Mesendoderm (in vitro differentiated cells): ENCODE data around the gene ALDH7A1.

Experiments used
- DNase-seq: peaks from one replicate; pipeline ENCODE4 v3.0.0; 2013
- H2AK5ac ChIP-seq: 2 replicates; pipeline ENCODE4 v1.6.1; 2013; ENCODE audit warnings: low read length, inconsistent platforms
- H2BK120ac ChIP-seq: 2 replicates; pipeline ENCODE4 v1.6.1; 2013; ENCODE audit warnings: low read depth, mild to moderate bottlenecking, low read length, moderate library complexity, mixed read lengths
- H2BK15ac ChIP-seq: replicated peaks from 2 replicates; pipeline ENCODE4 v1.6.1; 2013; ENCODE audit warnings: low read depth, mild to moderate bottlenecking, moderate library complexity
- H2BK5ac ChIP-seq: 2 replicates; pipeline ENCODE4 v1.6.1; 2013; ENCODE audit warnings: low read length, inconsistent platforms
- H3K18ac ChIP-seq: 2 replicates; pipeline ENCODE4 v1.6.1; 2013; ENCODE audit warnings: mild to moderate bottlenecking, low read length, mixed read lengths
- H3K23ac ChIP-seq: one replicate; pipeline ENCODE4 v1.6.1; 2013; ENCODE audit warnings: low read length
- H3K27ac ChIP-seq: 2 replicates; pipeline ENCODE4 v1.5.1; 2013; ENCODE audit warnings: low read depth, mild to moderate bottlenecking, inconsistent platforms, low read length, moderate library complexity
- H3K27me3 ChIP-seq: 2 replicates; pipeline ENCODE4 v1.6.1; 2013; ENCODE audit warnings: low read length, control low read depth, mild to moderate bottlenecking, inconsistent platforms; ENCODE audit not compliant: insufficient read depth, poor library complexity
- H3K36me3 ChIP-seq: 2 replicates; pipeline ENCODE4 v1.6.1; 2013; ENCODE audit warnings: low read length, inconsistent platforms; ENCODE audit not compliant: control insufficient read depth, insufficient read depth
- H3K4ac ChIP-seq: one replicate; pipeline ENCODE4 v1.6.1; 2013; ENCODE audit warnings: low read depth, mild to moderate bottlenecking, low read length, moderate library complexity
- H3K4me1 ChIP-seq: 2 replicates; pipeline ENCODE4 v1.6.1; 2013; ENCODE audit warnings: low read depth, low read length, inconsistent platforms; ENCODE audit not compliant: control insufficient read depth
- H3K4me2 ChIP-seq: 2 replicates; pipeline ENCODE4 v1.6.1; 2013; ENCODE audit warnings: low read length
- H3K4me3 ChIP-seq: 2 replicates; pipeline ENCODE4 v1.5.1; 2013; ENCODE audit warnings: mild to moderate bottlenecking, low read length
- H3K56ac ChIP-seq: one replicate; pipeline ENCODE4 v1.6.1; 2013; ENCODE audit warnings: low read length
- H3K79me1 ChIP-seq: 2 replicates; pipeline ENCODE4 v1.6.1; 2013; ENCODE audit warnings: low read length, inconsistent platforms
- H3K79me2 ChIP-seq: 2 replicates; pipeline ENCODE4 v1.6.1; 2013; ENCODE audit warnings: mild to moderate bottlenecking, low read length; ENCODE audit not compliant: control insufficient read depth, insufficient read depth
- H3K9ac ChIP-seq: 2 replicates; pipeline ENCODE4 v1.6.1; 2013; ENCODE audit warnings: low read length, inconsistent platforms
- H4K5ac ChIP-seq: one replicate; pipeline ENCODE4 v1.6.1; 2013; ENCODE audit warnings: low read length
- H4K8ac ChIP-seq: one replicate; pipeline ENCODE4 v1.6.1; 2013; ENCODE audit warnings: low read depth, mild to moderate bottlenecking, control low read depth, low read length, moderate library complexity
- WGBS: extraction: QIAGEN DNeasy Blood & Tissue Kit; methylation state at CpG from one replicate; pipeline ENCODE4 v1.1.7; 2013; ENCODE audit warnings: low lambda C conversion rate, missing lambda C conversion rate; ENCODE audit not compliant: insufficient coverage; ENCODE audit errors: extremely low coverage; 5-methylcytosine and 5-hydroxymethylcytosine counted together

The ALDH7A1 gene

GRCh38 chr5:126540631-126541030, 54.4 kb downstream of the ALDH7A1 start:
- DNase-seq: no peak
- Histone ChIP-seq H3K36me3 (no peaks in the 10 kb centered on the region), H4K5ac (no peak overlapping the region), H4K8ac (no peak overlapping the region), H3K27ac (no peak overlapping the region), H3K4me3 (no peak overlapping the region), H3K4me1 (no peaks in the 10 kb centered on the region), H2AK5ac (no peak overlapping the region), H2BK120ac (no peak overlapping the region), H3K79me2 (no peaks in the 10 kb centered on the region), H3K18ac (no peak overlapping the region), H3K4me2 (no peak overlapping the region), H3K56ac (no peak overlapping the region), H2BK15ac (no peak overlapping the region), H3K23ac (no peak overlapping the region), H3K4ac (no peak overlapping the region), H3K27me3 (no peaks in the 10 kb centered on the region), H3K9ac (no peak overlapping the region), H2BK5ac (no peak overlapping the region), H3K79me1 (no peaks in the 10 kb centered on the region)
- WGBS: no CpG with 5 or more reads among the region's 5 CpGs

GRCh38 chr5:126538579-126538978, 56.4 kb downstream of the ALDH7A1 start:
- H3K56ac ChIP-seq: no peak overlapping the region
- no peaks in the 10 kb centered on the region for H3K79me1 ChIP-seq
- no peak for DNase-seq
- H4K8ac ChIP-seq: no peak overlapping the region
- H3K4me2 ChIP-seq: no peak overlapping the region
- no peak overlapping the region for H3K9ac ChIP-seq
- no peak overlapping the region for H3K4ac ChIP-seq
- H3K27ac ChIP-seq: no peak overlapping the region
- H2BK120ac ChIP-seq: no peak overlapping the region
- no peaks in the 10 kb centered on the region for H3K36me3 ChIP-seq
- H2BK5ac ChIP-seq: no peak overlapping the region
- H2BK15ac ChIP-seq: no peak overlapping the region
- H3K4me1 ChIP-seq: no peaks in the 10 kb centered on the region
- no peak overlapping the region for H3K23ac ChIP-seq
- no peak overlapping the region for H2AK5ac ChIP-seq
- H3K79me2 ChIP-seq: no peaks in the 10 kb centered on the region
- H4K5ac ChIP-seq: no peak overlapping the region
- no CpG with 5 or more reads among the region's 1 CpG for WGBS
- H3K27me3 ChIP-seq: no peaks in the 10 kb centered on the region
- H3K18ac ChIP-seq: no peak overlapping the region
- H3K4me3 ChIP-seq: no peak overlapping the region

GRCh38 chr5:126536874-126537273, 58.1 kb downstream of the ALDH7A1 start:
- H3K9ac ChIP-seq: no peak overlapping the region
- no peak overlapping the region for H3K56ac ChIP-seq
- no peaks in the 10 kb centered on the region for H3K4me1 ChIP-seq
- no peak overlapping the region for H4K5ac ChIP-seq
- H3K4me2 ChIP-seq: no peak overlapping the region
- H2BK120ac ChIP-seq: no peak overlapping the region
- WGBS: no CpG with 5 or more reads among the region's 3 CpGs
- H3K4me3 ChIP-seq: no peak overlapping the region
- no peaks in the 10 kb centered on the region for H3K79me1 ChIP-seq
- H3K18ac ChIP-seq: no peak overlapping the region
- no peak overlapping the region for H3K4ac ChIP-seq
- no peak overlapping the region for H2BK15ac ChIP-seq
- H4K8ac ChIP-seq: no peak overlapping the region
- no peak overlapping the region for H3K27ac ChIP-seq
- H3K79me2 ChIP-seq: no peaks in the 10 kb centered on the region
- H2BK5ac ChIP-seq: no peak overlapping the region
- no peak overlapping the region for H3K23ac ChIP-seq
- no peak overlapping the region for H2AK5ac ChIP-seq
- DNase-seq: no peak
- no peaks in the 10 kb centered on the region for H3K27me3 ChIP-seq
- no peaks in the 10 kb centered on the region for H3K36me3 ChIP-seq

GRCh38 chr5:126535856-126536545, 59.0 kb downstream of the ALDH7A1 start:
- no peak overlapping the region for H2AK5ac ChIP-seq
- no peak overlapping the region for H4K8ac ChIP-seq
- no peak overlapping the region for H2BK120ac ChIP-seq
- no peaks in the 10 kb centered on the region for H3K36me3 ChIP-seq
- DNase-seq: no peak
- H3K79me2 ChIP-seq: no peaks in the 10 kb centered on the region
- H4K5ac ChIP-seq: no peak overlapping the region
- H3K4me3 ChIP-seq: no peak overlapping the region
- no peaks in the 10 kb centered on the region for H3K27me3 ChIP-seq
- H3K56ac ChIP-seq: no peak overlapping the region
- H3K18ac ChIP-seq: no peak overlapping the region
- WGBS: no CpG with 5 or more reads among the region's 4 CpGs
- no peak overlapping the region for H3K4ac ChIP-seq
- no peak overlapping the region for H3K4me2 ChIP-seq
- H3K9ac ChIP-seq: no peak overlapping the region
- H3K23ac ChIP-seq: no peak overlapping the region
- no peak overlapping the region for H2BK15ac ChIP-seq
- H2BK5ac ChIP-seq: no peak overlapping the region
- H3K4me1 ChIP-seq: no peaks in the 10 kb centered on the region
- H3K27ac ChIP-seq: no peak overlapping the region
- no peaks in the 10 kb centered on the region for H3K79me1 ChIP-seq

GRCh38 chr5:126534553-126534952, 60.5 kb downstream of the ALDH7A1 start:
- Histone ChIP-seq H3K56ac (no peak overlapping the region), H3K79me2 (no peaks in the 10 kb centered on the region), H2AK5ac (no peak overlapping the region), H3K18ac (no peak overlapping the region), H2BK120ac (no peak overlapping the region), H2BK15ac (no peak overlapping the region), H3K23ac (no peak overlapping the region), H3K36me3 (no peaks in the 10 kb centered on the region), H3K27ac (no peak overlapping the region), H3K4me1 (no peaks in the 10 kb centered on the region), H2BK5ac (no peak overlapping the region), H3K27me3 (no peaks in the 10 kb centered on the region), H3K4ac (no peak overlapping the region), H3K4me2 (no peak overlapping the region), H4K5ac (no peak overlapping the region), H3K9ac (no peak overlapping the region), H4K8ac (no peak overlapping the region), H3K4me3 (no peak overlapping the region), H3K79me1 (no peaks in the 10 kb centered on the region)
- DNase-seq: no peak
- WGBS: no CpG with 5 or more reads among the region's 1 CpG

- no peak for DNase-seq
- WGBS: no CpG with 5 or more reads among the region's 4 CpGs
- no peak overlapping the region for H3K9ac ChIP-seq
- H3K27ac ChIP-seq: no peak overlapping the region
- H2BK5ac ChIP-seq: no peak overlapping the region
- no peaks in the 10 kb centered on the region for H3K36me3 ChIP-seq
- no peak overlapping the region for H3K4me3 ChIP-seq
- H3K4me1 ChIP-seq: no peaks in the 10 kb centered on the region
- H3K79me2 ChIP-seq: no peaks in the 10 kb centered on the region
- no peak overlapping the region for H3K56ac ChIP-seq
- no peaks in the 10 kb centered on the region for H3K27me3 ChIP-seq
- no peak overlapping the region for H2BK120ac ChIP-seq
- no peak overlapping the region for H2AK5ac ChIP-seq
- no peak overlapping the region for H2BK15ac ChIP-seq
- no peak overlapping the region for H3K23ac ChIP-seq
- H3K18ac ChIP-seq: no peak overlapping the region
- H3K79me1 ChIP-seq: no peaks in the 10 kb centered on the region
- no peak overlapping the region for H4K8ac ChIP-seq
- H4K5ac ChIP-seq: no peak overlapping the region
- H3K4ac ChIP-seq: no peak overlapping the region
- no peak overlapping the region for H3K4me2 ChIP-seq
Measured at GRCh38 chr5:126531543-126532120, 63.4 kb downstream of the ALDH7A1 start.
